RCC 7860 (cell line): ENCODE results near the gene BCAS3.
A peak's percentile ranks its signal among the peaks of the same experiment; 100 is the strongest.

ENCODE experiments used
- DNase-seq: peaks from one replicate; pipeline ENCODE4 v3.0.0-alpha.2; 2015; ENCODE audit warnings: low spot score
- FAIRE-seq: peaks from 2 replicates; lab custom pipeline; 2012; peaks lifted over from hg19 to GRCh38; lab: Jason Lieb, UNC

Gene BCAS3

GRCh38 chr17:61265397-61265796 lies 587.7 kb downstream of the BCAS3 start:
- no peak for FAIRE-seq

DNA sequence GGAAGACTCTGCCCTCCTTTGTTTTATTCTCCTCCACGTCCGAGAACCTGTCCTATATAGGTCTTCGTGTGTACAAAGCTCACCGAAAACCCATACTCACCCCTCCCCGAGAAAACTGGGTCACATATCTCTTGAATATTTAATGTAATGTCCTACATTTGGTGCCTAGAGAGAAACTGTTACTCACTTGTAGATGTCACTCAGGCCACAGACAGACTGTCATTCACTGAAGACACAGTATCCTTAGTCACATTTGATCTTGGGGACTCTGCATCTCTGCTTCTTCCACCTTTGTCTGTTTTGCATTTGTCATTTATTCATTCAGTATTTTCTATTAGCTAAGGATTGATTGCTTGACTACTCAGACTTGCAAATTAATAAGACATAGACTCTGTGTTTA lies 590.2 kb downstream of the BCAS3 start:
- DNase-seq (no peak), FAIRE-seq (no peak)

More at GRCh38 chr17:61265397-61265796, 587.7 kb downstream of the BCAS3 start:
- DNase-seq: no peak

GRCh38 chr17:61275395-61275794 lies 597.7 kb downstream of the BCAS3 start:
- DNase-seq (no peak), FAIRE-seq (no peak)

DNA sequence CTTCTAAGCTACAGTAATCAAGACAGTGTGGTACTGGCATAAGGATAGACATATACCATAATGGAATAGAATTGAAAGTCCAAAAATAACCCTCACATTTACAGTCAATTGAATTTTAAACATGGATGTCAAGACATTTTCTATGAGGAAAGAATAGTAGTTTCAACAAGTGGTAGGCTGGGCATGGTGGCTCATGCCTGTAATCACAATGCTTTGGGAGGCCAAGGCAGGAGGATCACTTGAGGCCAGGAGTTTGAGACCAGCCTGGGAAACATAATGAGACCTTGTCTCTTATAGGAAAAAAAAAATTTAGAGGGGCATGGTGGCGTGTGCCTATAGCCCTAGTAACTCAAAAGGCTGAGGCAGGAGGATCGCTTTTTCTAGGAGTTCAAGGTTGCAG lies 599.2 kb downstream of the BCAS3 start:
- DNase-seq (no peak), FAIRE-seq (no peak)

GRCh38 chr17:61279476-61280145 lies 602.0 kb downstream of the BCAS3 start:
- FAIRE-seq (no peak), DNase-seq (no peak)

DNA sequence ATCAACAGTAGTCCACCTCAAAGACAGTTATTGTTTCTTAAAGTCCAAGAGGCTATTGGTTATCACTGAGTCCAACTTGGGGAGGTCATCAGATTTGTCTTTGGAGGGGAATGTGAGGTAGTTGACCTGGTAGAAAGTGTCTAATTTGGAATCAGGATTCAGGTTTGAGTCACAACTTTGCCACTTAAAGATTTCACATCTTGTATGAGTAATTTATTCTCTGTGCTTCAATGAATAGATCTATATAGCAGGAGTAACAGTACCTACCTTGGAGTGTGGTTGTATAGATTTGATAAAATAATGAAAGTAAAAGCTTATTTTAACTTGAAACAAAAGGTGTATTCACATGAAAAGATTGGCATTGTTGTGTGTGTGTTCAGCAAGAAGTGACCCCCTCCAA lies 602.7 kb downstream of the BCAS3 start:
- no peak for FAIRE-seq
- no peak for DNase-seq

GRCh38 chr17:61280851-61281250 lies 603.2 kb downstream of the BCAS3 start:
- FAIRE-seq: no peak

DNA sequence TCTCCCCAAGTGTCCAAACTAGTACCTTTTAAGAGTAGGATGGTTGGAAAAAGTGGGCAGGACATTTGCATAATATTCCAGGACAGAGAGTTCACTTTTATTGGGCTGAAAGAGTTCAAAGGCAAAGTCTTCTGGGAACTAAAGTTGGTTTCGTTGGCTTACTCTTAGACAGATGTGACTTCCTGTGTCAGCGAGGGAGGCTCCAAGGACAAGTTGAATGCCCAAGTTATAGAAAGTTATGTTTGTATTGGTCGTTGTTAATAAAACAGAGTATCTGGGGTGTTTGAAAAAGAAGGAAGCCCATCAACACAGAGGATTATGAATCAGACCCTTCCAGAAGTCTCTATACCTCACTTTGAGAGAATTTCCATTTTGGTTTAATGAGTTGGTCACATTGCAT lies 604.7 kb downstream of the BCAS3 start:
- DNase-seq (no peak), FAIRE-seq (no peak)

More at GRCh38 chr17:61280851-61281250, 603.2 kb downstream of the BCAS3 start:
- DNase-seq: no peak

GRCh38 chr17:61283043-61283442 lies 605.4 kb downstream of the BCAS3 start:
- DNase-seq: no peak
- FAIRE-seq: no peak

DNA sequence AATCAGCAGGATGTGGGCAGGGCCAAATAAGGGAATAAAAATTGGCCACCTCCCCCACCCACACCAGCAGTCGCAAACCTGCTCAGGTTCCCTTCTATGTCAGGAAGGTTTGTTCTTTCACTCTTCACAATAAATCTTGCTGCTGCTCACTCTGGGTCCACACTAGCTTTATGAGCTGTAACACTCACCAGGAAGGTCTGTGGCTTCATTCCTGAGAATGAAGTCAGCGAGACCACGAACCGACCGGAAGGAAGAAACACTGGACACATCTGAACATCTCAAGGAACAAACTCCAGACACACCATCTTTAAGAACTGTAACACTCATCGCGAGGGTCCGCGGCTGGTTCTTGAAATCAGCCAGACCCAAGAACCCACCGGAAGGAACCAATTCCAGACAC lies 606.5 kb downstream of the BCAS3 start:
- DNase-seq (peak; percentile 79), FAIRE-seq (peak; percentile 62)

GRCh38 chr17:61284746-61285145 lies 607.1 kb downstream of the BCAS3 start:
- no peak for FAIRE-seq
- DNase-seq: no peak

- FAIRE-seq: no peak
- no peak for DNase-seq
Measured at GRCh38 chr17:61285526-61286320, 608.1 kb downstream of the BCAS3 start.

GRCh38 chr17:61286449-61286848 lies 608.8 kb downstream of the BCAS3 start:
- no peak for DNase-seq
- FAIRE-seq: no peak

DNA sequence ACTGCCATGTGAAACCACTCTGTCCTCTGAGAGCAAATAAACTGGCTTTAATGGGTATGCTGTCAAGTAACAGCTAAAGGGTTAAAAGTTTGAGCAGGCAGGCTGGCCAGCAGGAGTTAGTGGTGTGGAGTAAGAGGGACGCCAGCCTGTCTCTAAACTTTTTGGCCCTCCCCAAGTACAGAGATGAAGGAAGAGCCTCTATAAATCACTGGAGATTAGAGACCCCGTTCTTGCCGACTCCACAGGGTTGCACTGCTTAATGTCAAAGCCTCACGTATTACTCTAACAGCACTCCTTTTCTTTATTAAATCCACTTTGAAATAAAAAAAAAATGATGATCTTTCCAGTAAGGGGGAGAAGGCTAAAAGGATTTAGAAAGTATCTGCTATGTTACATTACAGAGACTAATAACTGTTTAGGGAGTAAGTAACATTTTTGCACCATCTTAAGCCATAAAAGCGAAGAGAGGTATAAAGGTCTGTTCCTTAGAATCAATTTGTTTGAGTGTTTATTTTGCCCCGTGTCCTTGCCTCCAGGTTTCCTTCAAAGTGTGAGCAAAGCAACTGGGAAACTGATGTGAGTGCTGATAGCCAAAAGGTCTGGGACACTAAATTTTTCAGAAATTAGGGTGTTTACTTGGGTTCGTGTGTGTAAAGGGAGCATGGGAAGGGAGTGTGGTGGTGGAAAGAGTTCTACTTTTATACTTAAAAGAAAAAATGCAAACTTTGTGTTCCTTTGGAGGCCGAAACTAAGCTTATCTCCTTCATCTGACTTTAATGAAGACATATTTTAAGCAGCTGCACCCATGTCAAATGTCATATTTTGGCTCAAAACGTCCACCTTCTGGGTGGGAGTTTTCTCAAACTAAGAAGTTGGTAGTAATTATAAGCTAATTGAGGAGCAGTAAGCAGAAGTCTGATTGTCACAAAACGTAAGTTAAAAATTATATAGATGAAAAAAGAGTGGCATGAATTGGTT lies 612.0 kb downstream of the BCAS3 start:
- DNase-seq: no peak
- FAIRE-seq: no peak

DNA sequence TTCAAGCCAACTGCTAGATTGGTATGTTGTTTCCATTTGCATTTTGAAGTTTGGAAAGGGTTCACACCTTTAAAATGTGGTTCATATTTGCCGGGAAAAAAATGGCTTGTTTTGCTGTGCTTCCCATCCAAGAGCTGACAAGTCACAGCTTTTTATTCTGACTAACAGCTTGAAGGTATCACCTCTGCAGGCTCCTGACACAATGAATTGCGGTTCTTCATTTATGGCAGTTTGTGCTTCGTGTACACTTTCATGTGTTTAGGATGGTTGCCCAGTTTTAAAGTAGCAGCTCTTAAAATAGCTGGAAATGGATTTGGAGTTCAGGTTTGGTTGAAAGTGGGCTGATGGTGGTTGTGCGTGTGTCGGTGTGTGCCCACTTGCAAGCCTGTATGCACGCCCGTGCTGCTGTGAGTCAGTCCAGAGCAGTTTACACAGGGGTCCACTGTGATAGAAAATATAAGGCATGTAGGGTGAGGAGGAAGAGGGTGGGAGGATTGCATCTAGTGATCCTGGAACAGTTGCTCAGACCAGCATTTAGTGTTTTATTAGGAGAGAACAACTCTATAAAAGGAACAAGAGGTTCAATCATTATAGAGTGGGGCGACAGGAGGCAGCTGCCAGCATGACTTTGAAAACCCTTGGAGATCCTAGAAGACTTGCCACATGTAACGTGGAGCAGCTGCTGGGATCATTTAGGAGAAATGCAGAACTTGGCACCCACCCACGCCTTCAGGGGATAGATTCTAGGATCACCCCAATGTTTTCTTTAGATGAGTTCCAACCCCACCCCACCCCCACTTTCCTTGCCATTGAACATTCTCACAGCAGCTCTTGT lies 614.0 kb downstream of the BCAS3 start:
- FAIRE-seq (no peak), DNase-seq (no peak)

DNA sequence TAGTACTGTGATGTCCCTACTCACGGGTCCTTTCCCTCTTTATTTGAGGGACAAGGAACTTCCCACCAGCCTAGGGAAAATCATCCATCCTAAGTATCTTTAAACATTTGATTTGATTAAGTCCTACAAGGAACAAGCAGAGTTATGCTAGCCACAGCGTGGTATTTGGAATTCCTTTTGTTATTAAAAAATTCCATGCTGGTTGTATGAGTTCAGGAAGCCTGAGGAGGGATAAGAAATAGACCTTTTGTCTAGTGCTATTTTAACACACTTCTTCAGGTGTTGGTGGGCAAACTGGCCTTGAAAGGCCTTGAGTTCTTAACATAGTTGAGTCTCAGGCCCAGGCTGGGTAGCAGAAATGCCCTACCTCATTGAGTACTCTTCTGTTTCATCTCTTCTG lies 616.6 kb downstream of the BCAS3 start:
- DNase-seq (no peak), FAIRE-seq (no peak)

- DNase-seq (peak; percentile 73), FAIRE-seq (peak; percentile 35)
Measured at GRCh38 chr17:61294777-61295176, 617.1 kb downstream of the BCAS3 start.

- DNase-seq (no peak), FAIRE-seq (no peak)
Measured at GRCh38 chr17:61296058-61296457, 618.4 kb downstream of the BCAS3 start.

DNA sequence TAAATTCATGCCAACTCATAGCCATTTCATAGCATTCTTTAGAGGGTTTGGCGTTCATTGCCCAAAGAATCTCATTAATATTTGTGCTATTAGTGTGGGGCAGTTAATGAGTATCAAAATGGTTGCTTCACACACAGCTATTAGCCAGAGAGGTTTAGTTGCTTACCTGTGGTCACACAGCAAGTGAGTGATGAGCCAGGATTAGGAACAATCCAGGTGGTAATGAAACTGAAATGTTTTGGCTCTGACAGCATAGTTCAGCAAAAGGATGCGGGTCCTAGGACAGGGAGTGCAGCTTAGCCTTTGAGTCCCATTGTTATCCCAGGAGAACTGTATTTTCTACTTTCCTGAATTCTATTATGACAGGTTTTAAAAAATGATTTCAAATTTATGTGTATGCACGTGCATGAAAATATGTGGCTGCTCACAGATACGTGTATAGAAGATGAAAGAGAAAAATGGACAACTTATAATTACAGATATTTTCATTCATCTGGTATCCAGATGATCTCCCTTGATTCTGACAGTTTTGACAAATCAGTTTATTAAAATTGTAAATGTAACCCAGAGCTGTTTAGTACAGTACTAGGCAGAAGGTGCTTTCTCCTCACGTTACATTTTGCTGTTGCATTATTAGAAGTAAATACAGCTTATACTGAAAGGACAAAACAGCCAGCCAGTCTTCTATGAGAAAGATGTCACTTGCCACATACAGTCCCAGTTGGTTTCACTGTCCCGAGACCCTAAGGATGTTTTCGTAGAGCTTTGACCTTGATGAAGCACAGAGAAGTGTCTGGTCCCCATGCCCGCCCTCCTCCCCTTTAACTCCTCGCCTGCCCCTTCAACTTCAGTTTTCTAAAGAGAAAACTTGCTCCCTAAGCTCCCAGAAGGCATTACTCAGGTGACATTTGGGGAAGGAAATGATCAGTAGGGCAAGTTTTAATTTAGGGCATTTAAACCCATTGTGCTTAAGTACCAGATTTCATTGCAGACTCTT lies 622.2 kb downstream of the BCAS3 start:
- no peak for DNase-seq
- FAIRE-seq: no peak
